Smooth muscle cell (in vitro differentiated cells): ENCODE data around the gene PTPRO. TPM values are rescaled to one million over a fixed set of nuclear protein-coding genes. Genes with fewer than 3 reads are reported as not detected.

Experiments
- DNase-seq: peaks from one replicate; lab custom pipeline; 2025; ENCODE audit not compliant: unreplicated experiment; lab: John Stamatoyannopoulos, UW
- H2AFZ ChIP-seq: fragments of 200-600 bp; sonication (generic); 2 replicates; pipeline ENCODE4 v1.6.0; 2016; ENCODE audit warnings: antibody characterized with exemption, low read depth, mild to moderate bottlenecking
- H3F3A ChIP-seq: fragments of 200-600 bp; sonication (generic); 2 replicates; pipeline ENCODE4 v1.6.0; 2017; ENCODE audit warnings: antibody characterized with exemption, low read depth
- H3K27ac ChIP-seq: fragments of 200-600 bp; sonication (generic); 2 replicates; pipeline ENCODE4 v1.5.1; 2016; ENCODE audit warnings: low read depth, mild to moderate bottlenecking
- H3K27me3 ChIP-seq: fragments of 200-600 bp; sonication (generic); 2 replicates; pipeline ENCODE4 v1.6.1; 2016; ENCODE audit warnings: low read depth, mild to moderate bottlenecking
- H3K36me3 ChIP-seq: fragments of 200-600 bp; sonication (generic); 2 replicates; pipeline ENCODE4 v1.5.1; 2016; ENCODE audit warnings: low read depth
- H3K4me1 ChIP-seq: fragments of 200-600 bp; sonication (generic); 2 replicates; pipeline ENCODE4 v1.5.1; 2016; ENCODE audit warnings: low read depth
- H3K4me2 ChIP-seq: fragments of 200-600 bp; sonication (generic); 2 replicates; pipeline ENCODE4 v1.6.0; 2016; ENCODE audit warnings: mild to moderate bottlenecking
- H3K4me3 ChIP-seq: fragments of 200-600 bp; sonication (generic); 2 replicates; pipeline ENCODE4 v1.5.1; 2016; ENCODE audit warnings: mild to moderate bottlenecking
- H3K79me2 ChIP-seq: fragments of 200-600 bp; sonication (generic); 2 replicates; pipeline ENCODE4 v1.6.0; 2016; ENCODE audit warnings: low read depth, mild to moderate bottlenecking
- H3K9ac ChIP-seq: fragments of 200-600 bp; sonication (generic); 2 replicates; pipeline ENCODE4 v1.6.0; 2016; ENCODE audit warnings: low read depth
- H3K9me3 ChIP-seq: fragments of 200-600 bp; sonication (generic); replicated peaks from 2 replicates; pipeline ENCODE4 v1.5.1; 2016; ENCODE audit warnings: low read depth
- H4K20me1 ChIP-seq: fragments of 200-600 bp; sonication (generic); 2 replicates; pipeline ENCODE4 v1.6.0; 2016; ENCODE audit warnings: low read depth
- CTCF ChIP-seq: fragments of 200-600 bp; sonication (generic); IDR thresholded peaks from 2 replicates; pipeline ENCODE4 v1.5.1; 2017; ENCODE audit warnings: borderline replicate concordance, mild to moderate bottlenecking, antibody characterized with exemption; ENCODE audit not compliant: insufficient read depth, poor library complexity, severe bottlenecking
- WGBS: methylation state at CpG from one replicate; pipeline ENCODE4 v1.1.7; 2016; ENCODE audit warnings: low lambda C conversion rate; 5-methylcytosine and 5-hydroxymethylcytosine counted together
- polyA plus RNA-seq: library from polyadenylated mRNA; unstranded; fragments of >200 nt; fragmentation: Nextera tagmentation; extraction: Ambion mirVana; gene quantifications from 2 replicates; pipeline ENCODE4 v1.2.1, GENCODE V29; 2016
- total RNA-seq: library from RNA; depleted of rRNA; stranded (reverse); fragments of >200 nt; gene quantifications from 2 replicates; pipeline ENCODE4 v1.2.3, GENCODE V29; 2014

The PTPRO gene
- total and polyA plus RNA-seq, 2 experiments from 2014 or later, result not detected

GRCh38 chr12:15276088-15276698 is 46.1 kb upstream of the PTPRO start:
- Histone ChIP-seq H3K27me3 (peaks cover 3% of the 10 kb centered on the region), H3K36me3 (no peaks in the 10 kb centered on the region), H3F3A (no peaks in the 10 kb centered on the region), H3K9ac (no peak overlapping the region), H3K79me2 (no peaks in the 10 kb centered on the region), H3K27ac (no peak overlapping the region), H3K9me3 (no peaks in the 10 kb centered on the region), H3K4me1 (no peaks in the 10 kb centered on the region), H4K20me1 (no peaks in the 10 kb centered on the region), H3K4me3 (no peak overlapping the region), H2AFZ (peak overlapping the region; percentile 11), H3K4me2 (no peak overlapping the region)
- no peak for DNase-seq
- 28% methylated on average over 8 of the region's 8 CpGs for WGBS
- peak; percentile 70 for TF ChIP-seq CTCF

- no peak overlapping the region for H3K4me2 ChIP-seq
- no peak overlapping the region for H3K27ac ChIP-seq
- TF ChIP-seq CTCF, result no peak
- no peak overlapping the region for H3K9ac ChIP-seq
- peaks cover 10% of the 10 kb centered on the region for H3K27me3 ChIP-seq
- no peak overlapping the region for H3K4me3 ChIP-seq
- no peaks in the 10 kb centered on the region for H3K9me3 ChIP-seq
- no peaks in the 10 kb centered on the region for H3K36me3 ChIP-seq
- 83% methylated on average over 10 of the region's 10 CpGs for WGBS
- H3K79me2 ChIP-seq, result no peaks in the 10 kb centered on the region
- no peak for DNase-seq
- no peak overlapping the region for H2AFZ ChIP-seq
- no peaks in the 10 kb centered on the region for H4K20me1 ChIP-seq
- no peaks in the 10 kb centered on the region for H3K4me1 ChIP-seq
- H3F3A ChIP-seq, result no peaks in the 10 kb centered on the region
These were observed 43.3 kb upstream of the PTPRO start for GRCh38 chr12:15278816-15279658.

GRCh38 chr12:15280930-15281329 is 41.4 kb upstream of the PTPRO start:
- WGBS, result 81% methylated on average over 2 of the region's 2 CpGs
- Histone ChIP-seq H2AFZ (no peak overlapping the region), H3K4me3 (no peak overlapping the region), H3K79me2 (no peaks in the 10 kb centered on the region), H3K9ac (no peak overlapping the region), H3K4me1 (no peaks in the 10 kb centered on the region), H3K36me3 (no peaks in the 10 kb centered on the region), H3K9me3 (no peaks in the 10 kb centered on the region), H3K27me3 (peaks cover 26% of the 10 kb centered on the region), H3K27ac (no peak overlapping the region), H3F3A (no peaks in the 10 kb centered on the region), H4K20me1 (no peaks in the 10 kb centered on the region), H3K4me2 (no peak overlapping the region)
- TF ChIP-seq CTCF, result no peak
- no peak for DNase-seq
